Activated T-cell treated with anti-CD3 and anti-CD28 coated beads for 1 hour (primary cell): Measurements from ENCODE around the gene ZNF536.
"Not testable (repeated sequence)": the region's sequence is repeated elsewhere in the genome, so short reads cannot be mapped to it uniquely, and the experiment has no call there.

Source experiments
- DNase-seq: peaks from one replicate; pipeline ENCODE4 v3.0.0-alpha.2; 2020; ENCODE audit warnings: low read depth

Gene ZNF536

GRCh38 chr19:30341611-30342201 lies 30.5 kb upstream of the ZNF536 start:
- DNase-seq, result no peak

GRCh38 chr19:30342901-30343300 lies 29.3 kb upstream of the ZNF536 start:
- DNase-seq, result no peak

GRCh38 chr19:30344446-30345425 lies 27.4 kb upstream of the ZNF536 start:
- DNase-seq, result no peak

- no peak for DNase-seq
Observed at GRCh38 chr19:30345686-30346085, 26.5 kb upstream of the ZNF536 start.

- not testable (repeated sequence) for DNase-seq
Observed at GRCh38 chr19:30346468-30346867, 25.7 kb upstream of the ZNF536 start.

GRCh38 chr19:30349131-30349730 lies 23.0 kb upstream of the ZNF536 start:
- DNase-seq, result no peak

GRCh38 chr19:30350692-30351663 lies 21.2 kb upstream of the ZNF536 start:
- DNase-seq, result no peak

GRCh38 chr19:30351774-30352173 lies 20.4 kb upstream of the ZNF536 start:
- DNase-seq, result no peak

GRCh38 chr19:30353394-30353945 lies 18.7 kb upstream of the ZNF536 start:
- no peak for DNase-seq

- DNase-seq, result no peak
Observed at GRCh38 chr19:30355586-30355985, 16.6 kb upstream of the ZNF536 start.

- DNase-seq, result no peak
Observed at GRCh38 chr19:30356951-30357579, 15.1 kb upstream of the ZNF536 start.

- no peak for DNase-seq
Observed at GRCh38 chr19:30357580-30357954, 14.6 kb upstream of the ZNF536 start.

GRCh38 chr19:30358319-30358718 lies 13.9 kb upstream of the ZNF536 start:
- DNase-seq, result no peak

GRCh38 chr19:30358821-30359580 lies 13.2 kb upstream of the ZNF536 start:
- DNase-seq, result no peak

- no peak for DNase-seq
Observed at GRCh38 chr19:30359936-30360335, 12.2 kb upstream of the ZNF536 start.

GRCh38 chr19:30360376-30361106 lies 11.6 kb upstream of the ZNF536 start:
- no peak for DNase-seq

- no peak for DNase-seq
Observed at GRCh38 chr19:30361107-30361447, 11.1 kb upstream of the ZNF536 start.

- no peak for DNase-seq
Observed at GRCh38 chr19:30361721-30362120, 10.5 kb upstream of the ZNF536 start.

GRCh38 chr19:30362156-30362754 lies 9.9 kb upstream of the ZNF536 start:
- no peak for DNase-seq
